Measurements from ENCODE around the gene MED13. TPM values are rescaled to one million over a fixed set of nuclear protein-coding genes. Genes with fewer than 3 reads are reported as not detected.

Gene MED13
- total RNA-seq, 1 experiment from 2014 or later = 60.7 TPM

GRCh38 chr17:62017912-62018311 is 47.2 kb downstream of the MED13 start:
- Histone ChIP-seq H3K4ac (ENCODE audit: low read depth, low read length) (no peak overlapping the region), H3T11ph (ENCODE audit: low read length) (no peak overlapping the region), H3K4me1 (ENCODE audit: insufficient read depth, low read length) (no peaks in the 10 kb centered on the region), H3K56ac (ENCODE audit: insufficient read length, low read depth, low read length) (no peak overlapping the region), H2BK120ac (ENCODE audit: low read depth, low read length, poor library complexity, severe bottlenecking) (no peak overlapping the region), H3K14ac (ENCODE audit: insufficient read depth, low read length) (no peak overlapping the region), H2BK20ac (ENCODE audit: low read depth, low read length, poor library complexity, severe bottlenecking) (no peak overlapping the region), H2BK15ac (ENCODE audit: low read depth, low read length) (no peak overlapping the region), H2AFZ (ENCODE audit: low read length) (no peak overlapping the region), H3K27me3 (ENCODE audit: insufficient read depth, low read length) (no peaks in the 10 kb centered on the region), H3K23me2 (ENCODE audit: insufficient read length, low read depth, low read length, poor library complexity, severe bottlenecking) (no peaks in the 10 kb centered on the region), H4K8ac (replicated peaks; ENCODE audit: insufficient read length, low read depth, low read length) (no peak overlapping the region), H3K23ac (ENCODE audit: insufficient read length, low read depth, low read length) (no peak overlapping the region), H2BK5ac (ENCODE audit: insufficient read length, low read length) (no peak overlapping the region), H4K5ac (ENCODE audit: insufficient read length, low read depth, low read length) (no peak overlapping the region), H3K79me1 (ENCODE audit: insufficient read depth, low read depth, low read length, poor library complexity, severe bottlenecking) (peaks cover 9% of the 10 kb centered on the region), H4K91ac (ENCODE audit: insufficient read length, low read depth, low read length) (no peak overlapping the region), H3K4me2 (ENCODE audit: insufficient read depth, insufficient read length, low read length) (no peak overlapping the region), H2BK12ac (ENCODE audit: insufficient read length, low read depth, low read length) (no peak overlapping the region), H3K79me2 (ENCODE audit: insufficient read depth, low read length) (no peaks in the 10 kb centered on the region), H3K18ac (ENCODE audit: insufficient read length, low read depth, low read length) (no peak overlapping the region), H4K20me1 (ENCODE audit: control insufficient read depth, insufficient read depth, insufficient read length) (no peaks in the 10 kb centered on the region), H2AK5ac (ENCODE audit: insufficient read length, low read length) (no peak overlapping the region), H3K27ac (ENCODE audit: insufficient read length, low read depth, low read length) (no peak overlapping the region), H3K9ac (ENCODE audit: extremely low read depth, insufficient read length, low read length) (no peak overlapping the region), H3K9me3 (ENCODE audit: control insufficient read depth, low read depth, low read length) (no peaks in the 10 kb centered on the region)
- TF ChIP-seq, protein P1, sequence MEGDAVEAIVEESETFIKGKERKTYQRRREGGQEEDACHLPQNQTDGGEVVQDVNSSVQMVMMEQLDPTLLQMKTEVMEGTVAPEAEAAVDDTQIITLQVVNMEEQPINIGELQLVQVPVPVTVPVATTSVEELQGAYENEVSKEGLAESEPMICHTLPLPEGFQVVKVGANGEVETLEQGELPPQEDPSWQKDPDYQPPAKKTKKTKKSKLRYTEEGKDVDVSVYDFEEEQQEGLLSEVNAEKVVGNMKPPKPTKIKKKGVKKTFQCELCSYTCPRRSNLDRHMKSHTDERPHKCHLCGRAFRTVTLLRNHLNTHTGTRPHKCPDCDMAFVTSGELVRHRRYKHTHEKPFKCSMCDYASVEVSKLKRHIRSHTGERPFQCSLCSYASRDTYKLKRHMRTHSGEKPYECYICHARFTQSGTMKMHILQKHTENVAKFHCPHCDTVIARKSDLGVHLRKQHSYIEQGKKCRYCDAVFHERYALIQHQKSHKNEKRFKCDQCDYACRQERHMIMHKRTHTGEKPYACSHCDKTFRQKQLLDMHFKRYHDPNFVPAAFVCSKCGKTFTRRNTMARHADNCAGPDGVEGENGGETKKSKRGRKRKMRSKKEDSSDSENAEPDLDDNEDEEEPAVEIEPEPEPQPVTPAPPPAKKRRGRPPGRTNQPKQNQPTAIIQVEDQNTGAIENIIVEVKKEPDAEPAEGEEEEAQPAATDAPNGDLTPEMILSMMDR (conservative IDR thresholded peaks at IDR 0.05) = no peak
- Mint-ChIP-seq H3K27me3 (ENCODE audit: low read depth) (no peaks in the 10 kb centered on the region), H3K4me1 (peaks cover 0 to 3% of the 10 kb centered on the region in 2 experiments; a peak in 1 of 4 replicates), H3K4me3 (no peak overlapping the region), H3K36me3 (ENCODE audit: insufficient read depth in 1 of 3, low read depth in 3 of 3) (peaks cover 30 to 55% (median 49%) of the 10 kb centered on the region in 3 experiments), H3K27ac (no peak overlapping the region), H3K9me3 (peaks cover 0 to 4% of the 10 kb centered on the region in 2 experiments; a peak in 2 of 5 replicates)
- DNase-seq = no peak

Measured in H9 (cell line).